NB4 (cell line): ENCODE measurements around the gene TAS1R3.

ENCODE experiments used
- POLR2A ChIP-seq: IDR thresholded peaks from 2 replicates; pipeline ENCODE4 v1.6.1; 2011; ENCODE audit warnings: mild to moderate bottlenecking; ENCODE audit not compliant: insufficient read length; ENCODE audit errors: extremely low read depth
- TF ChIP-seq, protein P1 (sequence below): IDR thresholded peaks from one replicate; pipeline ENCODE4 v1.5.1; 2012; ENCODE audit warnings: low read depth, low read length

- TF ChIP-seq, protein P1, sequence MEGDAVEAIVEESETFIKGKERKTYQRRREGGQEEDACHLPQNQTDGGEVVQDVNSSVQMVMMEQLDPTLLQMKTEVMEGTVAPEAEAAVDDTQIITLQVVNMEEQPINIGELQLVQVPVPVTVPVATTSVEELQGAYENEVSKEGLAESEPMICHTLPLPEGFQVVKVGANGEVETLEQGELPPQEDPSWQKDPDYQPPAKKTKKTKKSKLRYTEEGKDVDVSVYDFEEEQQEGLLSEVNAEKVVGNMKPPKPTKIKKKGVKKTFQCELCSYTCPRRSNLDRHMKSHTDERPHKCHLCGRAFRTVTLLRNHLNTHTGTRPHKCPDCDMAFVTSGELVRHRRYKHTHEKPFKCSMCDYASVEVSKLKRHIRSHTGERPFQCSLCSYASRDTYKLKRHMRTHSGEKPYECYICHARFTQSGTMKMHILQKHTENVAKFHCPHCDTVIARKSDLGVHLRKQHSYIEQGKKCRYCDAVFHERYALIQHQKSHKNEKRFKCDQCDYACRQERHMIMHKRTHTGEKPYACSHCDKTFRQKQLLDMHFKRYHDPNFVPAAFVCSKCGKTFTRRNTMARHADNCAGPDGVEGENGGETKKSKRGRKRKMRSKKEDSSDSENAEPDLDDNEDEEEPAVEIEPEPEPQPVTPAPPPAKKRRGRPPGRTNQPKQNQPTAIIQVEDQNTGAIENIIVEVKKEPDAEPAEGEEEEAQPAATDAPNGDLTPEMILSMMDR = no peak
- TF ChIP-seq POLR2A = no peak
Observed at GRCh38 chr1:1320666-1321448, 10.2 kb upstream of the TAS1R3 start.
